Common myeloid progenitor, CD34-positive (primary cell): ENCODE results near the gene CFAP99.

Experiments
- CTCF ChIA-PET: fragments of 350-600 bp; sonication (Branson Sonifier 250); formaldehyde crosslinking; loops from one replicate; lab custom pipeline; 2021; ENCODE audit warnings: antibody characterized with exemption; lab: Charles Lee
- POLR2A ChIA-PET: fragments of 350-600 bp; sonication (Branson Sonifier 250); formaldehyde crosslinking; loops from one replicate; lab custom pipeline; 2021; ENCODE audit warnings: antibody characterized with exemption; lab: Charles Lee
- DNase-seq, 3 donors: peaks; one replicate each; pipeline versions ENCODE4 v3.0.0 to v3.0.0-alpha.2; 2013
- H3K27ac ChIP-seq, 2 experiments: 1 replicate in 1 of 2; 2 replicates in 1 of 2; pipeline ENCODE4 v1.7.0; 2013; ENCODE audit warnings: inconsistent platforms in 2 of 2, low read length in 2 of 2, mild to moderate bottlenecking in 2 of 2, low read depth in 1 of 2, moderate library complexity in 1 of 2; ENCODE audit not compliant: severe bottlenecking in 2 of 2, insufficient read depth in 1 of 2, poor library complexity in 1 of 2
- H3K27me3 ChIP-seq, 5 experiments: replicated peaks in 2 of 5; 1 replicate in 3 of 5; 2 replicates in 2 of 5; pipeline versions ENCODE4 v1.6.1 to v1.7.0; 2013; ENCODE audit warnings: low read length in 4 of 5, mild to moderate bottlenecking in 2 of 5, moderate library complexity in 2 of 5, inconsistent platforms in 1 of 5; ENCODE audit not compliant: insufficient read depth in 5 of 5, control insufficient read depth in 4 of 5
- H3K36me3 ChIP-seq, 4 experiments: 1 replicate in 2 of 4; 2 replicates in 2 of 4; pipeline versions ENCODE4 v1.6.1 to v1.7.0; 2013; ENCODE audit warnings: low read length in 3 of 4, control low read depth in 1 of 4, mild to moderate bottlenecking in 1 of 4; ENCODE audit not compliant: control insufficient read depth in 4 of 4, insufficient read depth in 4 of 4
- H3K4me1 ChIP-seq, 4 experiments: 1 replicate in 3 of 4; 2 replicates in 1 of 4; pipeline versions ENCODE4 v1.6.1 to v1.7.1; 2013; ENCODE audit warnings: low read length in 3 of 4, mild to moderate bottlenecking in 3 of 4, control low read depth in 1 of 4, inconsistent platforms in 1 of 4, moderate library complexity in 1 of 4; ENCODE audit not compliant: control insufficient read depth in 4 of 4, insufficient read depth in 4 of 4; ENCODE audit errors: control extremely low read depth in 1 of 4
- H3K4me3 ChIP-seq, 7 experiments: 1 replicate in 4 of 7; 2 replicates in 3 of 7; pipeline versions ENCODE4 v1.5.1 to v1.7.0; 2013; ENCODE audit warnings: mild to moderate bottlenecking in 7 of 7, low read length in 6 of 7, moderate library complexity in 6 of 7, inconsistent platforms in 2 of 7, low read depth in 2 of 7, control low read depth in 1 of 7; ENCODE audit not compliant: insufficient read depth in 4 of 7, control insufficient read depth in 1 of 7; ENCODE audit errors: extremely low read depth in 1 of 7
- H3K9me3 ChIP-seq, 5 experiments: 1 replicate in 4 of 5; 2 replicates in 1 of 5; pipeline versions ENCODE4 v1.6.1 to v1.7.1; 2013; ENCODE audit warnings: low read length in 4 of 5, mild to moderate bottlenecking in 2 of 5, inconsistent platforms in 1 of 5, low read depth in 1 of 5, moderate library complexity in 1 of 5; ENCODE audit not compliant: control insufficient read depth in 4 of 5, insufficient read depth in 2 of 5; ENCODE audit errors: control extremely low read depth in 1 of 5
- WGBS: methylation state at CpG from one replicate; pipeline ENCODE4 v1.1.5; 2013; ENCODE audit not compliant: insufficient coverage; 5-methylcytosine and 5-hydroxymethylcytosine counted together

CFAP99 gene

DNA sequence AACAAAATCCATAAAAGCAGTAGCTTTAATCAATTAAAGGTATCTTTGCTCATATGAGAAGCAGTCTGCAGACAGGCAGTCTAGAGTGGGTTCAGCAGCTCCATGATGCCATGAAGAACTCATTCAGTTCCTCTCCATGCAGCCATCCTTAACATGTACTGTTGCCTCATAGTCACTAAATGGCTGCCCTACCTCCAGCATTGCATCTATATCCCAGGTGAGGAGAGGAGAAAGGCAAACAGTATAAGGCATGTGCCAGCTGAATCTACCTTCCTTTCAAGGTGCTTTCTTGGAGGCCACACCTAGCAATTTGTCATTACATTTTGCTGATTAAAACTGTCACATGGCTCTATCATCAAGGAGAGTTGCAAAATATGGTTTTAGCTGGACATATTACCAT, 13.2 kb downstream of the CFAP99 start:
- Histone ChIP-seq H3K27me3 (no peaks in the 10 kb centered on the region), H3K4me3 (no peak overlapping the region), H3K36me3 (no peaks in the 10 kb centered on the region), H3K27ac (no peak overlapping the region), H3K4me1 (no peaks in the 10 kb centered on the region), H3K9me3 (no peaks in the 10 kb centered on the region)
- no peak for DNase-seq
- POLR2A ChIA-PET: no interaction called here
- CTCF ChIA-PET: interaction anchor here (0.7 to 1.7 kb wide), 5 partner anchors 10 to 103 kb away, joined by 3 to 10 read pairs (median 3); no protein-coding TSS in a partner anchor

DNA sequence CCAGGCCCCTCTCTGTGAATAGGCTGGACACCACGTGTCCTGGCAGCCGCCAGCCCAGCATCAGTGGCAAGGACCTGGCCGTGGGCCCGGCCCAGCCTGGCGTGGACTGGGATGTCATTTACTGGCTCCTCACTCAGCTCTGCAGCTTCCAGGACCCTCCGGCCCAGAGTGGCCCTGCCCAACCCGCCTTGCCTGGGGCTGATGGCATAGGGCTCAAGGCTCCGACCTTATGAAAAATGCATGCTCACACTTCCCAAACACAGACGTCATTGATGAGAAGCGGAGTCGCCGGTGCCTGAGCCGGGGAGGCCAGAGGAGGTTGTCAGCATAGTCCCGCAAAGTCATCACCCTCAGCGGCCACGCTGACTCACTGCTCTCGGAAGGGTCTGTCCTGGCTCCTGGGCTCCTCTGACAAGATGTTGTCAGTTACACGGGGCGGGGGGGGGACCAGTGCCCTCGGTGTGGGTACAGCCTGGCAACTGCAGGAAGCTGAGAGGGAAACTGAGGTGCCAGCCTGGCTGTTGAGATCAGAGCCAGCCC, 14.3 kb downstream of the CFAP99 start:
- Histone ChIP-seq H3K9me3 (no peaks in the 10 kb centered on the region), H3K4me3 (no peak overlapping the region), H3K36me3 (no peaks in the 10 kb centered on the region), H3K27ac (no peak overlapping the region), H3K27me3 (no peaks in the 10 kb centered on the region), H3K4me1 (no peaks in the 10 kb centered on the region)
- peak in 2 of 3 donors; percentile 69 to 77 for DNase-seq
- ChIA-PET CTCF (interaction anchor here (1.2 kb wide), 1 partner anchor 18 kb away, joined by 3 read pairs; no protein-coding TSS in a partner anchor), POLR2A (no interaction called here)
- 76% methylated on average over 13 of the region's 20 CpGs for WGBS

DNA sequence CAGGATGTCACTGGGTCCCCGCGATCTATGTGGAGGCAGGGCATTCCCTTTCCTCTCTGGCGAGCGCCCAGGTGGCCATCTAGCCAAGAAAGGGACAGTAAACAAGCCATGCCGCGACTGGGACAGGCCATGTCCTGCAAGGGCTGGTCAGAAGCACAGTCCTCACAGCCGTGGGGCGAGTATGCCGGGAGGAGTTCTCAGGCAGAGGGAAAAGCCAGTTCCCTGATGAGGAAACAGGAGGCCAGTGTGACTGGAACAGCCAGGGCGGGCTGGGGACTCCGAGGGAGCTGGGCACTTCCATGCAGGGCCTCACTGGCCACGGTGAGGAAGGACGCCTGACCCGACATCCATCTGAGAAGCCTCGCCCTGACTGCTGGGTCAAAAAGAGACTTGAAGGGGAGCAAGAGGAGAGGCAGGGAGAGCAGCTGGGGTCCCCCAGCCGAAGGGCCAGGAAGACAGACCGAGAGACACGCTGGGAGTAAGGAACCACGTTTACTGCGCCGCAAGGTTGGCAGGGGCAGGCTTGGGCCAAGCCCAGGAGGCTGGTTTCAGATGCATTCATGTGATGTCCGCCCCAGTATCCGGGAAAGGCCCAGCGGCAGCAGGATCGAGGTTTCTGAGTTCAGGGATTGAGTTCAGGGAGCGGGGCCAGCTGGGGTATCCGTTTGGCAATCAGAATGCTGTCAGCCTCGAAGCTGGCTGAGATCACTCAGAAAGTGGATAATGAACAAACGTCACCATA, 15.0 kb downstream of the CFAP99 start:
- Histone ChIP-seq H3K4me3 (no peak overlapping the region), H3K9me3 (no peaks in the 10 kb centered on the region), H3K27ac (no peak overlapping the region), H3K27me3 (no peaks in the 10 kb centered on the region), H3K4me1 (no peaks in the 10 kb centered on the region), H3K36me3 (no peaks in the 10 kb centered on the region)
- POLR2A ChIA-PET: no interaction called here
- CTCF ChIA-PET: interaction anchor here (1.0 to 1.7 kb wide), 2 partner anchors 10 to 32 kb away, joined by 3 to 8 read pairs; no protein-coding TSS in a partner anchor
- no peak for DNase-seq
- WGBS: 89% methylated on average over 28 of the region's 29 CpGs

DNA sequence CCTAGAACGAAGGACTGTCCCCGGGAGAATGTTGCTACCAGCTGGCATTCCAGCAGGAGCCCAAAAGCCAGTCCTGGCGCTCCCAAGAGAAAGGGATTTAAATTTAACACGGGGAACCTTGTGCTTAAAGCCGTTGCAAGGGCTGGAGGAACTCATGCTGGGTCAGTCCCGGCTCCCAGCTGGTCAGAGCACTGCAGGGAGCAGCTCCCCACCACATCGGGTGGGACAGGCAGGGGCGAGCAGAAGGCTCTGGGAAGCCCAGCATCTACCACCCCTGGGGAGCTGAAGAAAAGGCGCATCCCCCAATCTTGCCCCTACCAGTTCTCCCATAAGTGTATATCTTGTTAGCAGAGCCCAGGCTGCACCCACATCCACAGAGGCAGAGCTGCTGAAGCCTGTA, 15.7 kb downstream of the CFAP99 start:
- 81% methylated on average over 9 of the region's 9 CpGs for WGBS
- Histone ChIP-seq H3K27ac (no peak overlapping the region), H3K9me3 (no peaks in the 10 kb centered on the region), H3K4me1 (no peaks in the 10 kb centered on the region), H3K27me3 (no peaks in the 10 kb centered on the region), H3K4me3 (no peak overlapping the region), H3K36me3 (no peaks in the 10 kb centered on the region)
- POLR2A ChIA-PET: interaction anchor here (0.6 kb wide), 1 partner anchor 94 kb away, joined by 3 read pairs; no protein-coding TSS in a partner anchor
- CTCF ChIA-PET: interaction anchor here (1.0 to 1.7 kb wide), 3 partner anchors 9 to 31 kb away, joined by 3 to 8 read pairs (median 6); no protein-coding TSS in a partner anchor
- DNase-seq: no peak

DNA sequence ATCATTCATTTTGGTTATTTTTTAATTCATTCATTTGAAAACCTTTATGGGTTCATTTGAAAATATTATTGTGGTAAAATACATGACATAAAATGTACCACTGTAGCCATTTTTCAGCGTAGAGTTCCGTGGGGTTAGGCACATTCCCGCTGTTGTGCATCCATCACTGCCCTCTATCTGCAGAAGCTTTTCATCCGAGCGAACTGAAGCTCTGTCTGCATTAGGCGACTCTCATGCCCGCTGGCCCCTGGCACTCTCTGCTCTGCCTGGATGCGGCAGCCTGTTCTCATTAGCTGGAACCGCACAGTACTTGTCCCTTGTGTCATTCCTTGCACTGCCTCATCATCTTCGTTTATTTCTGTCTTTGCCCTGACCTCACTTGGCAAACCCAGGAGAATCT, 17.5 kb downstream of the CFAP99 start:
- POLR2A ChIA-PET: no interaction called here

DNA sequence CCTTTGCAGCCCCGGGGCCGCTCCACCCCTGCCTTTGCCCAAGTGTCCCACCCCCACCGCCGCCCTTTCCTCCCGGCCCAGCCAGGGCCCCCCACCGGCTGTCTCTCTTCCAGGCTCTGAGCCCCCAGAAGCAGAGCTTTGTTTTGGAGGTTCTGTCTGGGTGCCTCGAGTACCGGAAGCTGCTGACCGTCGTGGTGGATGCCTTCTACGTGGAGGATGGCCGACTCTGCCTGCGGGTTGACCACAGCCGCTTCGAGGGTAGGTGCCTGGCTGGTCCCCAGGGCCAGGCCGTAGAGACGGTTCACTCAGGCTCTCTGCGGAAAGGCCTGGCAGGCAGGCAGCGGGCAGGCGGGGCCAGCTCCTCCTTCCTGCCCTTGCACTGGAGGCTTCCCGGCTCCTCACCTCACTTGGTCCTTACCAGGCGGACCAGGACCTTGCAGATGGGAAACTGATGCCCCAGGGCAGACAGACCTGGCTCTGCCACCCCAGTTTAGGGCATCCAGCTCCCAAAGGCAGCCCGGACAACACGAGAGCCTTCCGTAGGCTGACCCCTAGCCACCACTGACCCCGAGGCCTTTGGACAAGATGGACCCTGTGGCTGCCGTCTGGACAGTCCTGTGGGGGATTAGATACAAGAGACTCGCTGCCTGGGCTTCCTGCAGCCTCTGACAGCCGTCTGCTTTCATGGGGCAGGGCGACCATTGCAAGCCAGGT, 18.2 kb downstream of the CFAP99 start:
- CTCF ChIA-PET: interaction anchor here (0.8 to 2.2 kb wide), 5 partner anchors 13 to 110 kb away, joined by 3 to 19 read pairs (median 4); partner anchors contain the start of gene CFAP99

More for the DNA sequence above, 17.5 kb downstream of the CFAP99 start:
- WGBS: 73% methylated on average over 10 of the region's 10 CpGs
- Histone ChIP-seq H3K36me3 (no peaks in the 10 kb centered on the region), H3K27me3 (no peaks in the 10 kb centered on the region), H3K27ac (no peak overlapping the region), H3K4me3 (no peak overlapping the region), H3K4me1 (peaks cover 0 to under 1% (median 0%) of the 10 kb centered on the region in 4 experiments), H3K9me3 (no peaks in the 10 kb centered on the region)
- CTCF ChIA-PET: interaction anchor here (0.8 to 2.2 kb wide), 6 partner anchors 13 to 110 kb away, joined by 3 to 19 read pairs (median 4); partner anchors contain the start of gene CFAP99
- peak in 2 of 3 donors; percentile 31 to 38 for DNase-seq

More for the DNA sequence above, 18.2 kb downstream of the CFAP99 start:
- no peak overlapping the region for H3K4me3 ChIP-seq
- POLR2A ChIA-PET: no interaction called here
- no peaks in the 10 kb centered on the region for H3K27me3 ChIP-seq
- no peaks in the 10 kb centered on the region for H3K9me3 ChIP-seq
- H3K36me3 ChIP-seq: no peaks in the 10 kb centered on the region
- no peak for DNase-seq
- 90% methylated on average over 26 of the region's 30 CpGs for WGBS
- peaks cover 0 to 6% (median 2%) of the 10 kb centered on the region in 4 experiments for H3K4me1 ChIP-seq
- no peak overlapping the region for H3K27ac ChIP-seq
